ENCODE data around the gene IQCB1. TPM values are rescaled to one million over a fixed set of nuclear protein-coding genes. Genes with fewer than 3 reads are reported as not detected.

IQCB1 gene, protein sequence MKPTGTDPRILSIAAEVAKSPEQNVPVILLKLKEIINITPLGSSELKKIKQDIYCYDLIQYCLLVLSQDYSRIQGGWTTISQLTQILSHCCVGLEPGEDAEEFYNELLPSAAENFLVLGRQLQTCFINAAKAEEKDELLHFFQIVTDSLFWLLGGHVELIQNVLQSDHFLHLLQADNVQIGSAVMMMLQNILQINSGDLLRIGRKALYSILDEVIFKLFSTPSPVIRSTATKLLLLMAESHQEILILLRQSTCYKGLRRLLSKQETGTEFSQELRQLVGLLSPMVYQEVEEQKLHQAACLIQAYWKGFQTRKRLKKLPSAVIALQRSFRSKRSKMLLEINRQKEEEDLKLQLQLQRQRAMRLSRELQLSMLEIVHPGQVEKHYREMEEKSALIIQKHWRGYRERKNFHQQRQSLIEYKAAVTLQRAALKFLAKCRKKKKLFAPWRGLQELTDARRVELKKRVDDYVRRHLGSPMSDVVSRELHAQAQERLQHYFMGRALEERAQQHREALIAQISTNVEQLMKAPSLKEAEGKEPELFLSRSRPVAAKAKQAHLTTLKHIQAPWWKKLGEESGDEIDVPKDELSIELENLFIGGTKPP
- 17.8 and 19.2 TPM in 2 replicates for polyA plus RNA-seq

DNA sequence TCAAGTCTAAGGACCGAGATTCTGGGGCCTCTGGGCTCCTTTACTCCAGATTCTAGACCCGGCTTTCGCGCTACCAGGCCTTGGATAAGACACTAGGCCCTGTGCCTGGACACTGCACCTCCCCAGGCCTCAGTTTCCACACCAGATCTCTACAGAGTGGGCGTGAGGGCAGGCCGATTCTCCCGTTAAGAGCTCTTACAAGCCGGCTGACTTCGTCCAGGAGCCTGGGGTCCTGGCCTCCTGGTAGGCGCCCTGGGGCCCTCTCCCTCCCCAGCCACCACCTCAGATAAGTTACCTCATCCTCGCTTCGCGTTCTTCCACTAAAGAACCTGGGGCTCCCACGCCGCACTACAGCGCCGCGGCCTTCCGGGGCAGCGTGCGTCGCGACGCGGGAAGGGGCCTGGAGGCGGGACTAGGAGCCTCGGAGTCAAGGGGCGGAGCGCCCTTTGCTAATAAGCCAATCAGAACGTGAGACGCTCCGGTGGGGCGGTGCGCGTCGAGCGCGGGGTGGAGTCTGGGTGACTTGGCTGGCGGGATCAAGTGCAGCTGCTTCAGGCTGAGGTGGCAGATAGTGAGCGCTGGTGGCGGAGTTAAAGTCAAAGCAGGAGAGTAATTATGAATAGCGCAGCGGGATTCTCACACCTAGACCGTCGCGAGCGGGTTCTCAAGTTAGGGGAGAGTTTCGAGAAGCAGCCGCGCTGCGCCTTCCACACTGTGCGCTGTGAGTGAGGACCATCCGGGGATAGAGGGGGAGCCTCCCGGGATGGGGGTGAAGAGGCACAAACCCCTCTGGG, at the start of gene IQCB1, which contains the start of gene EAF2:
TSS of gene IQCB1 (minus strand) at position 390 of the 794 bp plus-strand sequence. CDS start 6,100 bp downstream, outside the sequence.
TSS of gene EAF2 (plus strand) at position 539 of the 794 bp plus-strand sequence. CDS start at position 616, 77 bp downstream.

GRCh38 chr3:121749276-121750086, 85.4 kb downstream of the IQCB1 start, which contains the start of gene GOLGB1:
Gene GOLGB1 (minus strand): TSS chr3:121749741. CDS start chr3:121730971, 18,770 bp downstream.

Other genes with a start within 250 kb of the IQCB1 start
- gene FBXO40, start 241.7 kb downstream of the IQCB1 start, polyA plus RNA-seq, result 0.84 and 1.2 TPM in 2 replicates
- gene HCLS1, start 174.2 kb downstream of the IQCB1 start, polyA plus RNA-seq, result 0.31 TPM in 1 of 2 replicates, not detected in the other
- 37.2 and 58.4 TPM in 2 replicates for gene GOLGB1, start 85.3 kb downstream of the IQCB1 start, polyA plus RNA-seq
- gene EAF2, start 149 bp upstream of the IQCB1 start, polyA plus RNA-seq, result 23.2 and 36.4 TPM in 2 replicates
- 1.6 and 4.4 TPM in 2 replicates for gene SLC15A2, start 59.3 kb upstream of the IQCB1 start, polyA plus RNA-seq
- gene ILDR1, start 187.2 kb upstream of the IQCB1 start, polyA plus RNA-seq, result not detected in 2 replicates
- not detected in 2 replicates for gene CD86, start 220.3 kb upstream of the IQCB1 start, polyA plus RNA-seq

All from Purkinje cell (primary cell).